DOHH2 (cell line): Measurements from ENCODE around the gene AQP5.

Source experiments
- EZH2phosphoT487 ChIP-seq: fragments of 200-600 bp; sonication (generic); IDR thresholded peaks from 2 replicates; pipeline ENCODE4 v1.6.1; 2017; ENCODE audit warnings: borderline replicate concordance, mild to moderate bottlenecking, antibody characterized with exemption, low read length, moderate library complexity, mixed read lengths
- TF ChIP-seq, protein P1 (sequence below): fragments of 200-600 bp; sonication (generic); IDR thresholded peaks from one replicate; pipeline ENCODE4 v1.5.1; 2014; ENCODE audit warnings: antibody characterized with exemption, mild to moderate bottlenecking, low read depth, low read length; ENCODE audit not compliant: poor library complexity, severe bottlenecking

DNA sequence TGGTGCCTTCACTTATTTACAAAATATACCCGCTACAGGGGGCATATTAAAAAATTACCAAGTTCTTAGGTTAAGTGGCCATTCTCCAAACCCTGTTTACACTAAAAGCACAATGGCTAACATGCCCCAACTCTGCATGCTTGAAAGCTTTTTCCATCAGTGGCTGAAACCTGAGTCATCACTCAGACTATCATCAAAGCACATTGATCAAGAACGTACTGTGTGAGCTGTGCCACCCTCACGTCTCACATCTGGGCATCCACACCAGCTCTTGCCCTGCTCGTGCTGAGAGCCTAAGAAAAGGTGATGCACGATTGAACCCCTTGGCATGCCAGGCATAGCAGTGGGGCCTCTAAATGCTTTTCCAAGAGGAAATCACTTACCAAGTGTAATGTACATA lies 24.3 kb downstream of the AQP5 start:
- TF ChIP-seq, protein P1, sequence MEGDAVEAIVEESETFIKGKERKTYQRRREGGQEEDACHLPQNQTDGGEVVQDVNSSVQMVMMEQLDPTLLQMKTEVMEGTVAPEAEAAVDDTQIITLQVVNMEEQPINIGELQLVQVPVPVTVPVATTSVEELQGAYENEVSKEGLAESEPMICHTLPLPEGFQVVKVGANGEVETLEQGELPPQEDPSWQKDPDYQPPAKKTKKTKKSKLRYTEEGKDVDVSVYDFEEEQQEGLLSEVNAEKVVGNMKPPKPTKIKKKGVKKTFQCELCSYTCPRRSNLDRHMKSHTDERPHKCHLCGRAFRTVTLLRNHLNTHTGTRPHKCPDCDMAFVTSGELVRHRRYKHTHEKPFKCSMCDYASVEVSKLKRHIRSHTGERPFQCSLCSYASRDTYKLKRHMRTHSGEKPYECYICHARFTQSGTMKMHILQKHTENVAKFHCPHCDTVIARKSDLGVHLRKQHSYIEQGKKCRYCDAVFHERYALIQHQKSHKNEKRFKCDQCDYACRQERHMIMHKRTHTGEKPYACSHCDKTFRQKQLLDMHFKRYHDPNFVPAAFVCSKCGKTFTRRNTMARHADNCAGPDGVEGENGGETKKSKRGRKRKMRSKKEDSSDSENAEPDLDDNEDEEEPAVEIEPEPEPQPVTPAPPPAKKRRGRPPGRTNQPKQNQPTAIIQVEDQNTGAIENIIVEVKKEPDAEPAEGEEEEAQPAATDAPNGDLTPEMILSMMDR = no peak
- TF ChIP-seq EZH2phosphoT487 = no peak
